ENCODE measurements around the gene KLHDC8A.

GRCh38 chr1:205318231-205318991 lies 38.3 kb downstream of the KLHDC8A start:
- TF ChIP-seq MAFK (IDR thresholded peaks at IDR 0.05; ENCODE audit: low read depth, low read length) (no peak), RFX5 (IDR thresholded peaks at IDR 0.05; ENCODE audit: low read depth, low read length) (no peak), CTCF (conservative IDR thresholded peaks at IDR 0.05; ENCODE audit: low read depth, low read length) (no peak), MAZ (IDR thresholded peaks at IDR 0.05; ENCODE audit: borderline replicate concordance, low read depth, low read length) (no peak), POLR2A (IDR thresholded peaks at IDR 0.05; ENCODE audit: low read depth, low read length) (no peak), RAD21 (IDR thresholded peaks at IDR 0.05; ENCODE audit: low read length) (no peak), CEBPB (IDR thresholded peaks at IDR 0.05; ENCODE audit: low read depth, low read length) (no peak), CHD1 (IDR thresholded peaks at IDR 0.05; ENCODE audit: low read depth, low read length) (no peak)

Measured in IMR-90 (cell line).